ENCODE data around the gene SLC25A12.
A peak's percentile ranks its signal among the peaks of the same experiment; 100 is the strongest.

Gene SLC25A12

DNA sequence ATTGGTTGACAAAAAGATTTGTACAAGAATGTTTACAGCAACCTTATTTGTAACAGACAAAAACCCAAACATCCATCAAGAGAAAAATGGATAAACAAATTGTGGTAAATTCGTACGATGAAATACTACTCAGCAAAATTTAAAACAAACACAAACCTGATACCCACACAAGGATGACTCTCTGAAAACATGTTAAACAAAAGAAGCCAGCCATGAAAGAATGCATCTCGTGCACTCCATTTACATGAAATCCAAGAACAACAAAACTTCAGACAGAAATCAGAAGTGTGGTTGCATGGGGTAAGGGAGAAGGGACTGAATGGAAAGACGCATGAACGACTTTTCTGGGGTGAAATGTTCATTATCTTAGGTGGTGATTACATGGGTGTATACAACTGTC lies 93.4 kb downstream of the SLC25A12 start:
- peaks cover 7 to 9% of the 10 kb centered on the region in 2 donors for H3K4me1 ChIP-seq (ENCODE audit: control insufficient read depth in 2 of 2, insufficient read depth in 1 of 2, low read depth in 1 of 2, low read length in 2 of 2)
- no peak overlapping the region for H4K8ac ChIP-seq (ENCODE audit: low read depth, low read length)
- no peak overlapping the region for H3K4me2 ChIP-seq (ENCODE audit: insufficient read depth, low read length, poor library complexity, severe bottlenecking)
- no peak overlapping the region for H3K18ac ChIP-seq (ENCODE audit: low read length)
- H4K91ac ChIP-seq (ENCODE audit: low read depth, low read length, poor library complexity) = no peak overlapping the region
- no peaks in the 10 kb centered on the region for H3K27me3 ChIP-seq (ENCODE audit: control insufficient read depth in 3 of 3, insufficient read depth in 3 of 3, low read depth in 1 of 3, low read length in 3 of 3)
- DNase-seq (ENCODE audit: low spot score) = no peak
- no peak overlapping the region for H3K14ac ChIP-seq (ENCODE audit: low read length)
- no peak overlapping the region for H2BK5ac ChIP-seq (ENCODE audit: low read length)
- no peaks in the 10 kb centered on the region for H3K9me3 ChIP-seq (replicated peaks in 1 of 2; ENCODE audit: control insufficient read depth in 2 of 2, insufficient read depth in 1 of 2, low read depth in 1 of 2, low read length in 2 of 2)
- peaks cover 0 to 7% of the 10 kb centered on the region in 2 donors for H3K36me3 ChIP-seq (replicated peaks in 1 of 2; ENCODE audit: control insufficient read depth in 2 of 2, insufficient read depth in 2 of 2, low read length in 2 of 2)
- no CpG with 5 or more reads among the region's 5 CpGs for WGBS, 2 donors (ENCODE audit: extremely low coverage in 2 of 2, insufficient read length in 2 of 2, insufficient replicate concordance in 1 of 2)
- no peak overlapping the region for H3K4ac ChIP-seq (ENCODE audit: low read length)
- no peak overlapping the region for H3K9ac ChIP-seq (ENCODE audit: low read depth, low read length, poor library complexity)
- no peak overlapping the region for H2AK5ac ChIP-seq (ENCODE audit: low read depth, low read length)
- no peaks in the 10 kb centered on the region for H3K79me1 ChIP-seq (ENCODE audit: low read depth, low read length)
- H3K27ac ChIP-seq (replicated peaks; ENCODE audit: low read length) = no peak overlapping the region
- no peak overlapping the region for H2BK120ac ChIP-seq (ENCODE audit: low read depth, low read length)
- H3K23ac ChIP-seq (ENCODE audit: low read depth, low read length, poor library complexity) = no peak overlapping the region
- H2AFZ ChIP-seq (ENCODE audit: low read length) = no peak overlapping the region
- no peak overlapping the region for H2BK15ac ChIP-seq (ENCODE audit: low read length)
- H3K4me3 ChIP-seq (ENCODE audit: low read length in 2 of 2) = no peak overlapping the region
- no peak overlapping the region for H2BK12ac ChIP-seq (ENCODE audit: low read length)

DNA sequence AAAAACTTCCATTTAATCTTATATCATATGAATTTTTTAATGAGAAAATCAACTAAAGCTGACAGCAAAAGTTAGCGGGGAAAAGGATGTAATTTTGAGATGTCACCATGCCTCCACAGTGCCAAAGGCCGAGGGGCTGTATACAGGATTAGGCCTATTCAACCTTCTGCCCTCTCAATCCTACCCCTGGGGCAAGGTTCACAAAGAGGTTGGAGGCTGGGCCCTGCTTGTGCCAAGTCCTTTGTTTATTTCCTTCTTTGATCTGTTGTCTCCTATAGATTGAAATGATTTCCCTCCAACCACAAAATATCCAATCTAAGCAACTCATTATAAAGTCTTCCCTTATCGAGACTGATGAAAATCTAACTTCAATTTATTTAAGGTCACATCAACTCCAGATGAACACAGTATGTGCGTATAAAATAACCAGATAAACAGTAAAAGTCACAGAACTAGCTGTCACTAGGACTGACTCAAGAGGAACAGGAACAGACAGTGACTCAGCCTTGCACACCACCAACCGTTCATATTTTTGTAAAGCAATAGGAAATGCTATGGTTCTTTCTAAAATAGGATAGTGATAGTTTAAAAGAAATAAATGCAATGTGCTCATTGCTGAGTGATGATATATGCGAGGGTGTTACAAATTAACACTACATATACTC lies 95.8 kb downstream of the SLC25A12 start:
- Histone ChIP-seq H3K4me3 (ENCODE audit: low read length in 2 of 2) (no peak overlapping the region), H3K9me3 (replicated peaks in 1 of 2; ENCODE audit: control insufficient read depth in 2 of 2, insufficient read depth in 1 of 2, low read depth in 1 of 2, low read length in 2 of 2) (no peaks in the 10 kb centered on the region), H2BK12ac (ENCODE audit: low read length) (no peak overlapping the region), H3K27ac (replicated peaks; ENCODE audit: low read length) (no peak overlapping the region), H2AK5ac (ENCODE audit: low read depth, low read length) (no peak overlapping the region), H4K8ac (ENCODE audit: low read depth, low read length) (no peak overlapping the region), H2AFZ (ENCODE audit: low read length) (no peak overlapping the region), H4K91ac (ENCODE audit: low read depth, low read length, poor library complexity) (no peak overlapping the region), H3K4me1 (ENCODE audit: control insufficient read depth in 2 of 2, insufficient read depth in 1 of 2, low read depth in 1 of 2, low read length in 2 of 2) (peaks cover 14 to 18% of the 10 kb centered on the region in 2 donors), H3K18ac (ENCODE audit: low read length) (no peak overlapping the region), H2BK120ac (ENCODE audit: low read depth, low read length) (no peak overlapping the region), H3K14ac (ENCODE audit: low read length) (no peak overlapping the region), H3K27me3 (ENCODE audit: control insufficient read depth in 3 of 3, insufficient read depth in 3 of 3, low read depth in 1 of 3, low read length in 3 of 3) (no peaks in the 10 kb centered on the region), H3K79me1 (ENCODE audit: low read depth, low read length) (no peaks in the 10 kb centered on the region), H2BK5ac (ENCODE audit: low read length) (no peak overlapping the region), H3K4ac (ENCODE audit: low read length) (no peak overlapping the region), H3K4me2 (ENCODE audit: insufficient read depth, low read length, poor library complexity, severe bottlenecking) (no peak overlapping the region), H3K23ac (ENCODE audit: low read depth, low read length, poor library complexity) (no peak overlapping the region), H3K36me3 (replicated peaks in 1 of 2; ENCODE audit: control insufficient read depth in 2 of 2, insufficient read depth in 2 of 2, low read length in 2 of 2) (peaks cover 0 to 2% of the 10 kb centered on the region in 2 donors), H3K9ac (ENCODE audit: low read depth, low read length, poor library complexity) (no peak overlapping the region), H2BK15ac (ENCODE audit: low read length) (no peak overlapping the region)
- no CpG with 5 or more reads among the region's 6 CpGs for WGBS, 2 donors (ENCODE audit: extremely low coverage in 2 of 2, insufficient read length in 2 of 2, insufficient replicate concordance in 1 of 2)
- DNase-seq (ENCODE audit: low spot score) = peak; percentile 44

DNA sequence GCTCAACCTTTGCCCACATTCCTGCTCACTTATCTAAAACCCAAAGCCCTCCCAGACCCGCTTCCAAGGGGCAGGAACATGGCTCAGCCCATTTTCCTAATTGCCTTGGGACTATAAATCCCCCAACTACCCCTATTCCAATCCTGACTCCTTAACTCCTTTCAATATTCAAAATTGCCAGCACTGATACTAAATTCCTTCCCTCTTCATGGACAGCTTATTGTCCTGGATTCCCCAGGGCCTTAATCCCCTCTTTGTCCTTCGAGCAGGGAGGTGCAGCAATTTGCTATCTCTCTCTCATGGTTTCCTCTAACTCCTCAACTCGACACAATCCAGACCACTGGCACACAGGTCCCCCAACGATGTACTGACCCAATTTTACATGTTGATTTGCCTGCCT lies 99.1 kb downstream of the SLC25A12 start:
- peak; percentile 68 for DNase-seq (ENCODE audit: low spot score)
- no peak overlapping the region for H4K8ac ChIP-seq (ENCODE audit: low read depth, low read length)
- H3K4me2 ChIP-seq (ENCODE audit: insufficient read depth, low read length, poor library complexity, severe bottlenecking) = no peak overlapping the region
- H3K9ac ChIP-seq (ENCODE audit: low read depth, low read length, poor library complexity) = no peak overlapping the region
- H2BK12ac ChIP-seq (ENCODE audit: low read length) = no peak overlapping the region
- peak overlapping the region; percentile 78 for H3K27ac ChIP-seq (replicated peaks; ENCODE audit: low read length)
- H2BK15ac ChIP-seq (ENCODE audit: low read length) = no peak overlapping the region
- H3K36me3 ChIP-seq (replicated peaks in 1 of 2; ENCODE audit: control insufficient read depth in 2 of 2, insufficient read depth in 2 of 2, low read length in 2 of 2) = peaks cover 0 to 15% of the 10 kb centered on the region in 2 donors
- no peak overlapping the region for H3K4ac ChIP-seq (ENCODE audit: low read length)
- H2BK5ac ChIP-seq (ENCODE audit: low read length) = no peak overlapping the region
- H2BK120ac ChIP-seq (ENCODE audit: low read depth, low read length) = no peak overlapping the region
- H3K18ac ChIP-seq (ENCODE audit: low read length) = no peak overlapping the region
- no peak overlapping the region for H2AFZ ChIP-seq (ENCODE audit: low read length)
- H3K4me1 ChIP-seq (ENCODE audit: control insufficient read depth in 2 of 2, insufficient read depth in 1 of 2, low read depth in 1 of 2, low read length in 2 of 2) = peaks cover 17 to 18% of the 10 kb centered on the region in 2 donors
- no CpG with 5 or more reads among the region's 4 CpGs for WGBS, 2 donors (ENCODE audit: extremely low coverage in 2 of 2, insufficient read length in 2 of 2, insufficient replicate concordance in 1 of 2)
- H3K27me3 ChIP-seq (ENCODE audit: control insufficient read depth in 3 of 3, insufficient read depth in 3 of 3, low read depth in 1 of 3, low read length in 3 of 3) = no peaks in the 10 kb centered on the region
- H4K91ac ChIP-seq (ENCODE audit: low read depth, low read length, poor library complexity) = no peak overlapping the region
- no peak overlapping the region for H3K23ac ChIP-seq (ENCODE audit: low read depth, low read length, poor library complexity)
- H3K9me3 ChIP-seq (replicated peaks in 1 of 2; ENCODE audit: control insufficient read depth in 2 of 2, insufficient read depth in 1 of 2, low read depth in 1 of 2, low read length in 2 of 2) = no peaks in the 10 kb centered on the region
- H2AK5ac ChIP-seq (ENCODE audit: low read depth, low read length) = no peak overlapping the region
- no peaks in the 10 kb centered on the region for H3K79me1 ChIP-seq (ENCODE audit: low read depth, low read length)
- H3K14ac ChIP-seq (ENCODE audit: low read length) = no peak overlapping the region
- no peak overlapping the region for H3K4me3 ChIP-seq (ENCODE audit: low read length in 2 of 2)

DNA sequence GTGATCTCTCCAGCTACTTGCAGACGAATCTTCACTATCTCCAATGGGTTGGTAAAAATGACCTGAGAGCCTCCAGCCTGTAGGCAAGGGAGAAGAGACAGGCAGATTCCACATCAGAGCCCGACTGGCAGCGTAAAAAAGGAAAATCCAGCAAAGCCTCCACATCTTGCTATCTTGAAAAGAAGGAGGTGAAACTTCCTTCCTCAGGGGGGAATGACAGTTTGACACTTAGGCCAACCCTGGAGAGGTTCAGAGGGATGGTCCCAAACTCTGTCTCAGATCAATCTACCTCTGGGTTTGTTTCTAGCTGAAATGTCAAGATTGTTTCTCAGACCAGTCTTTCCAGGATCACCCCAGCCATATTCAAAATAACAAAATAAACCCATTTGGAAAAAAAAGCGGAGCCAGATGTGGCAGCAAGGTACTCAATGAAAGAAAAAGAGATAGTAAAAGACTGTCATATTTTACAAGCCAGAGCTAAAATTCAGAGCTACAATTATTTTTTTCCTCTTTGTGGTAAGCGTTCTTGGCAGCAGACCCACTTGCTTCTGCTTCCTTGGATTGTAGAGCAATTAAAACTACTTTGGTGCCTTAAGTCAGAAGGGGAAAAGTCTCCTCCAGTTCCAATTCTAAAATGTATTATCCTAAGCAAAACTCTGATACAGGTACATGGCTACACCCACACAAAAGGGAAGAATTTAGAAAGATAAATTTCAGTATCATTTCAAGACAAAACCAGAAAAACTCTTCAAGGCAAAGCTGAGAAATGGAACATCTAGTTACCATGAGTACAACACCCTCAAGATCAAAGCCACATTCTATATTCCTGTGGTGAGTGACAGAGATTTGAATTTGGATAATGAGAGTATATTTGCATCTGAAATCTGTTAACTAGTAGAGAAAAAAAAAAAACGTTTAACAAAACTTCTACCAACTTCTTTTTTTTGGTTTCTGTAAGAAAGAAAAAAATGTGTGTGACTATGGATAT lies 100.1 kb downstream of the SLC25A12 start:
- Histone ChIP-seq H3K4me3 (ENCODE audit: low read length in 2 of 2) (no peak overlapping the region), H4K91ac (ENCODE audit: low read depth, low read length, poor library complexity) (no peak overlapping the region), H3K4me1 (ENCODE audit: control insufficient read depth in 2 of 2, insufficient read depth in 1 of 2, low read depth in 1 of 2, low read length in 2 of 2) (peaks cover 12 to 18% of the 10 kb centered on the region in 2 donors), H4K8ac (ENCODE audit: low read depth, low read length) (no peak overlapping the region), H3K14ac (ENCODE audit: low read length) (no peak overlapping the region), H3K79me1 (ENCODE audit: low read depth, low read length) (no peaks in the 10 kb centered on the region), H3K27me3 (ENCODE audit: control insufficient read depth in 3 of 3, insufficient read depth in 3 of 3, low read depth in 1 of 3, low read length in 3 of 3) (no peaks in the 10 kb centered on the region), H3K9me3 (replicated peaks in 1 of 2; ENCODE audit: control insufficient read depth in 2 of 2, insufficient read depth in 1 of 2, low read depth in 1 of 2, low read length in 2 of 2) (no peaks in the 10 kb centered on the region), H2AK5ac (ENCODE audit: low read depth, low read length) (no peak overlapping the region), H3K4ac (ENCODE audit: low read length) (no peak overlapping the region), H3K18ac (ENCODE audit: low read length) (no peak overlapping the region), H2AFZ (ENCODE audit: low read length) (no peak overlapping the region), H2BK12ac (ENCODE audit: low read length) (no peak overlapping the region), H3K23ac (ENCODE audit: low read depth, low read length, poor library complexity) (no peak overlapping the region), H3K4me2 (ENCODE audit: insufficient read depth, low read length, poor library complexity, severe bottlenecking) (no peak overlapping the region), H2BK120ac (ENCODE audit: low read depth, low read length) (no peak overlapping the region), H2BK15ac (ENCODE audit: low read length) (no peak overlapping the region), H3K36me3 (replicated peaks in 1 of 2; ENCODE audit: control insufficient read depth in 2 of 2, insufficient read depth in 2 of 2, low read length in 2 of 2) (peaks cover 0 to 14% of the 10 kb centered on the region in 2 donors), H3K27ac (replicated peaks; ENCODE audit: low read length) (peak overlapping the region; percentile 25), H3K9ac (ENCODE audit: low read depth, low read length, poor library complexity) (no peak overlapping the region), H2BK5ac (ENCODE audit: low read length) (no peak overlapping the region)
- WGBS, 2 donors (ENCODE audit: extremely low coverage in 2 of 2, insufficient read length in 2 of 2, insufficient replicate concordance in 1 of 2) = no CpG with 5 or more reads among the region's 6 CpGs
- no peak for DNase-seq (ENCODE audit: low spot score)
